ENCODE results near the gene POLR3E. TPM values are rescaled to one million over a fixed set of nuclear protein-coding genes. Genes with fewer than 3 reads are reported as not detected.

Gene POLR3E
- polyA plus RNA-seq, 3 donors: 50.7 to 67.6 (median 61.0) TPM

- DNase-seq: no peak
Observed at GRCh38 chr16:22381392-22381791, 84.2 kb downstream of the POLR3E start.

DNA sequence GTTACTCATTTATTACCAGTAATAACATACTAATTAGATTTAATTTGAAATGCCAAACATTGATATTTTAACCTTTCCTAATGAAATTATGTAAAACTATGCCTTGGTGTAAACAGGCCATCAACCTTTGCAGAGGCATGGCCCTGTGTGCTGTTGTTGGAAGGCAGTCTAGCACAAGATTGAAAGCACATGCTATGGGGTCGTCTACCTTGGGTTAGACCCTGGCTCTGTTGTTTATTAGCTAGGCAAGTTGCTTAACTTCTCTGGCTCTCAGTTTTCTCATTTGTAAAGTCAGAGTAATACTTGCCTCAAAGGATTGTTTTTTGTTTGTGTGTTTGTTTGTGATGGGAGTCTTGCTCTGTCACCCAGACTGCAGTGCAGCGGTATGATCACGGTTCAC is 86.6 kb downstream of the POLR3E start:
- no peak for DNase-seq

Other genes starting within 250 kb of the POLR3E start
- gene VWA3A, start 204.9 kb upstream of the POLR3E start, polyA plus RNA-seq (ENCODE audit: insufficient read length in 3 of 3): 1 to 10 TPM; 2.5 to 5.3 (median 3.8) TPM
- under 1 TPM; 0.23 to 0.40 (median 0.27) TPM for gene SDR42E2, start 134.9 kb upstream of the POLR3E start, polyA plus RNA-seq (ENCODE audit: insufficient read length in 3 of 3)
- gene EEF2K, start 91.1 kb upstream of the POLR3E start, polyA plus RNA-seq (ENCODE audit: insufficient read length in 3 of 3): 10 to 100 TPM; 12.2 to 15.3 (median 15.1) TPM
- 10 to 100 TPM; 31.0 to 33.0 (median 31.2) TPM for gene CDR2, start 77.2 kb downstream of the POLR3E start, polyA plus RNA-seq (ENCODE audit: insufficient read length in 3 of 3)
- 100 to 1,000 TPM in 2 of 3 donors, 10 to 100 TPM in 1; 54.4 to 340 (median 284) TPM for gene NPIPB5, start 213.5 kb downstream of the POLR3E start, polyA plus RNA-seq (ENCODE audit: insufficient read length in 3 of 3)

All from renal pelvis (tissue), 4 donors.